SK-N-SH (cell line): ENCODE data around the gene KLK15. TPM values are rescaled to one million over a fixed set of nuclear protein-coding genes. Genes with fewer than 3 reads are reported as not detected.

Source experiments
- CTCF ChIA-PET: fragments of 300-600, 350-600 bp; formaldehyde crosslinking; extraction: SDS; loops from one replicate; lab custom pipeline; 2021; lab: Yijun Ruan, JAX
- POLR2A ChIA-PET: fragments of 350-600 bp; sonication (Branson Sonifier 250); formaldehyde crosslinking; extraction: SDS; loops from one replicate; lab custom pipeline; 2020; ENCODE audit warnings: antibody characterized with exemption, inconsistent platforms; lab: Yijun Ruan, JAX
- DNase-seq: peaks from one replicate; pipeline ENCODE4 v3.0.0; 2012
- H2AFZ ChIP-seq: fragments of 200-600 bp; sonication (generic); 2 replicates; pipeline ENCODE4 v1.8.1; 2016; ENCODE audit warnings: antibody characterized with exemption, mild to moderate bottlenecking, low read depth
- H3F3A ChIP-seq: fragments of 200-600 bp; sonication (generic); replicated peaks from 2 replicates; pipeline ENCODE3; 2016; ENCODE audit warnings: antibody characterized with exemption, mild to moderate bottlenecking; ENCODE audit not compliant: insufficient read depth
- H3K27ac ChIP-seq, 2 experiments: fragments of 200-500 bp in 1 of 2; fragments of 200-600 bp in 1 of 2; sonication (Bioruptor generic) in 1 of 2; sonication (generic), shearing (Covaris generic) in 1 of 2; 2 replicates each; pipeline versions ENCODE4 v1.5.1 to v1.6.1; 2014 to 2016; ENCODE audit warnings: low read depth in 2 of 2, inconsistent platforms in 1 of 2, low read length in 1 of 2, mild to moderate bottlenecking in 1 of 2, mixed read lengths in 1 of 2
- H3K27me3 ChIP-seq: fragments of 200-600 bp; sonication (generic), shearing (Covaris generic); 2 replicates; pipeline ENCODE4 v1.6.1; 2016; ENCODE audit warnings: mixed run types; ENCODE audit not compliant: insufficient read depth
- H3K36me3 ChIP-seq, 2 experiments: fragments of 200-500 bp in 1 of 2; fragments of 200-600 bp in 1 of 2; sonication (Bioruptor generic) in 1 of 2; sonication (generic) in 1 of 2; replicated peaks in 1 of 2; 2 replicates each; pipeline versions ENCODE3 to v1.5.1; 2014 to 2016; ENCODE audit warnings: low read length in 1 of 2, mild to moderate bottlenecking in 1 of 2; ENCODE audit not compliant: insufficient read depth in 2 of 2, control insufficient read depth in 1 of 2
- H3K4me1 ChIP-seq, 2 experiments: fragments of 200-500 bp in 1 of 2; fragments of 200-600 bp in 1 of 2; sonication (Bioruptor generic) in 1 of 2; sonication (generic), shearing (Covaris generic) in 1 of 2; 2 replicates each; pipeline versions ENCODE4 v1.5.1 to v1.6.1; 2014 to 2016; ENCODE audit warnings: low read depth in 1 of 2, low read length in 1 of 2, mixed run types in 1 of 2; ENCODE audit not compliant: insufficient read depth in 2 of 2, control insufficient read depth in 1 of 2
- H3K4me2 ChIP-seq: fragments of 200-600 bp; sonication (generic), shearing (Covaris generic); 2 replicates; pipeline ENCODE4 v1.6.1; 2017; ENCODE audit warnings: mixed run types
- H3K4me3 ChIP-seq, 2 experiments: fragments of 200-500 bp in 1 of 2; fragments of 200-600 bp in 1 of 2; sonication (Bioruptor generic) in 1 of 2; sonication (generic), shearing (Covaris generic) in 1 of 2; 2 replicates each; pipeline versions ENCODE4 v1.5.1 to v1.8.1; 2014 to 2016; ENCODE audit warnings: low read depth in 2 of 2, inconsistent platforms in 1 of 2, low read length in 1 of 2, mild to moderate bottlenecking in 1 of 2, mixed read lengths in 1 of 2, moderate library complexity in 1 of 2
- H3K79me2 ChIP-seq: fragments of 200-600 bp; sonication (generic); 2 replicates; pipeline ENCODE4 v1.8.1; 2017; ENCODE audit warnings: mild to moderate bottlenecking; ENCODE audit not compliant: insufficient read depth
- H3K9ac ChIP-seq: fragments of 200-600 bp; sonication (generic); 2 replicates; pipeline ENCODE4 v1.6.1; 2017; ENCODE audit warnings: mixed run types
- H3K9me2 ChIP-seq: fragments of 200-600 bp; sonication (generic); 2 replicates; pipeline ENCODE4 v1.6.1; 2017; ENCODE audit warnings: mixed run types
- H3K9me3 ChIP-seq: fragments of 200-600 bp; sonication (generic); 2 replicates; pipeline ENCODE4 v1.6.1; 2017; ENCODE audit warnings: mixed run types, mild to moderate bottlenecking, moderate library complexity
- H4K20me1 ChIP-seq: fragments of 200-600 bp; sonication (generic); 2 replicates; pipeline ENCODE4 v1.6.1; 2017; ENCODE audit warnings: mild to moderate bottlenecking, mixed run types; ENCODE audit not compliant: insufficient read depth
- CTCF ChIP-seq: fragments of 200-600 bp; sonication (generic); IDR thresholded peaks from 2 replicates; pipeline ENCODE4 v1.6.1; 2017; ENCODE audit warnings: antibody characterized with exemption, mild to moderate bottlenecking, moderate library complexity
- EP300 ChIP-seq, 2 experiments: IDR thresholded peaks; 2 replicates each; pipeline versions ENCODE4 v1.4.0 to v1.6.1; 2012; ENCODE audit warnings: borderline replicate concordance in 1 of 2, low read depth in 1 of 2, low read length in 1 of 2
- EZH2phosphoT487 ChIP-seq: fragments of 200-600 bp; sonication (generic); IDR thresholded peaks from 2 replicates; pipeline ENCODE4 v1.6.1; 2017; ENCODE audit warnings: low read depth, mixed run types, mild to moderate bottlenecking, antibody characterized with exemption, moderate library complexity, borderline replicate concordance
- FOSL2 ChIP-seq: IDR thresholded peaks from 2 replicates; pipeline ENCODE4 v1.4.0; 2012; ENCODE audit warnings: low read depth, mild to moderate bottlenecking, moderate library complexity, borderline replicate concordance
- FOXJ3 ChIP-seq: sonication (generic); formaldehyde crosslinking; IDR thresholded peaks from 2 replicates; pipeline ENCODE4 v1.5.1; 2020; ENCODE audit warnings: mild to moderate bottlenecking, missing genetic modification reagents
- FOXM1 ChIP-seq: IDR thresholded peaks from 2 replicates; pipeline ENCODE4 v1.4.0; 2012; ENCODE audit warnings: low read depth, mild to moderate bottlenecking
- GATA2 ChIP-seq: sonication (generic); formaldehyde crosslinking; IDR thresholded peaks from 2 replicates; pipeline ENCODE4 v1.5.0; 2020; ENCODE audit warnings: mild to moderate bottlenecking, missing genetic modification reagents
- JUND ChIP-seq: IDR thresholded peaks from 2 replicates; pipeline ENCODE4 v1.4.0; 2012
- MEF2A ChIP-seq: IDR thresholded peaks from 2 replicates; pipeline ENCODE4 v1.4.0; 2012; ENCODE audit warnings: low read depth, borderline replicate concordance
- NFIC ChIP-seq: IDR thresholded peaks from 2 replicates; pipeline ENCODE4 v1.4.0; 2012; ENCODE audit warnings: borderline replicate concordance
- POLR2AphosphoS5 ChIP-seq: IDR thresholded peaks from 2 replicates; pipeline ENCODE4 v1.6.1; 2012; ENCODE audit warnings: low read depth, low read length
- RAD21 ChIP-seq: IDR thresholded peaks from 2 replicates; pipeline ENCODE4 v1.6.1; 2012; ENCODE audit warnings: mild to moderate bottlenecking, low read length
- SIN3A ChIP-seq: IDR thresholded peaks from 2 replicates; pipeline ENCODE4 v1.6.1; 2012; ENCODE audit warnings: low read depth, mild to moderate bottlenecking, low read length, moderate library complexity, borderline replicate concordance
- TEAD4 ChIP-seq: IDR thresholded peaks from 2 replicates; pipeline ENCODE4 v1.4.0; 2012; ENCODE audit warnings: mild to moderate bottlenecking, borderline replicate concordance; ENCODE audit not compliant: insufficient read depth
- USF1 ChIP-seq: IDR thresholded peaks from 2 replicates; pipeline ENCODE4 v1.4.0; 2012; ENCODE audit warnings: low read depth, borderline replicate concordance
- USF2 ChIP-seq: fragments of 150-350 bp; IDR thresholded peaks from 2 replicates; pipeline ENCODE4 v1.6.1; 2017; ENCODE audit warnings: antibody characterized with exemption, low read length, low read depth, borderline replicate concordance
- WGBS: methylation state at CpG from one replicate; pipeline ENCODE4 v1.1.6; 2017; ENCODE audit warnings: low lambda C conversion rate; 5-methylcytosine and 5-hydroxymethylcytosine counted together
- polyA plus RNA-seq, 3 experiments: library from polyadenylated mRNA; depleted of rRNA; stranded (reverse); fragments of >200 nt; gene quantifications; 2 replicates each; pipeline ENCODE4 v1.2.3, GENCODE V29; 2012

Gene KLK15
- polyA plus RNA-seq, 1 of the 3 experiments (the other 2 are of a cell fraction): not detected

- TF ChIP-seq FOXJ3 (CRISPR knock-in tag) (no peak), TEAD4 (no peak), USF1 (no peak), SIN3A (no peak), FOXM1 (no peak), EP300 (IDR thresholded peaks at IDR 0.05; ENCODE audit: borderline replicate concordance in 1 of 2, low read depth in 1 of 2, low read length in 1 of 2) (no peak), FOSL2 (no peak), EZH2phosphoT487 (no peak), POLR2AphosphoS5 (no peak)
- Histone ChIP-seq H3K9me3 (no peaks in the 10 kb centered on the region), H3K79me2 (no peaks in the 10 kb centered on the region), H3K4me3 (no peak overlapping the region), H3K27ac (no peak overlapping the region), H3K36me3 (no peaks in the 10 kb centered on the region), H2AFZ (no peak overlapping the region), H3K9ac (no peak overlapping the region), H3K4me2 (no peak overlapping the region), H3F3A (no peaks in the 10 kb centered on the region), H3K9me2 (no peaks in the 10 kb centered on the region), H3K4me1 (no peaks in the 10 kb centered on the region), H4K20me1 (no peaks in the 10 kb centered on the region), H3K27me3 (peaks cover 25% of the 10 kb centered on the region; the same call in 1 of the 2 replicates)
- ChIA-PET CTCF (interaction anchor here (0.5 kb wide), 1 partner anchor 275 kb away, joined by 3 read pairs; no protein-coding TSS in a partner anchor), POLR2A (no interaction called here)
- DNase-seq: no peak
- 27% methylated on average over 2 of the region's 2 CpGs for WGBS
Measured at GRCh38 chr19:50843205-50843604, 9.8 kb upstream of the KLK15 start.

- H4K20me1 ChIP-seq: no peaks in the 10 kb centered on the region
- no peak overlapping the region for H3K27ac ChIP-seq
- no peaks in the 10 kb centered on the region for H3K4me1 ChIP-seq
- WGBS: 12% methylated on average over 6 of the region's 6 CpGs
- no peaks in the 10 kb centered on the region for H3K36me3 ChIP-seq
- no peaks in the 10 kb centered on the region for H3K79me2 ChIP-seq
- no peak overlapping the region for H2AFZ ChIP-seq
- no peak for DNase-seq
- POLR2A ChIA-PET: no interaction called here
- H3K9me3 ChIP-seq: no peaks in the 10 kb centered on the region
- H3K4me3 ChIP-seq: no peak overlapping the region
- peaks cover 21% of the 10 kb centered on the region; the same call in 1 of the 2 replicates for H3K27me3 ChIP-seq
- no peak overlapping the region for H3K4me2 ChIP-seq
- CTCF ChIA-PET: no interaction called here
- no peak for TF ChIP-seq EZH2phosphoT487
- TF ChIP-seq USF2: no peak
- no peak for TF ChIP-seq NFIC
- no peak for TF ChIP-seq CTCF
- no peak for TF ChIP-seq MEF2A
- TF ChIP-seq EP300 (IDR thresholded peaks at IDR 0.05; ENCODE audit: borderline replicate concordance in 1 of 2, low read depth in 1 of 2, low read length in 1 of 2): no peak
- no peak for TF ChIP-seq RAD21
- TF ChIP-seq GATA2 (CRISPR knock-in tag): no peak
- no peak for TF ChIP-seq JUND
- H3K9ac ChIP-seq: no peak overlapping the region
- no peaks in the 10 kb centered on the region for H3K9me2 ChIP-seq
- H3F3A ChIP-seq: no peaks in the 10 kb centered on the region
Measured at GRCh38 chr19:50842130-50842529, 8.8 kb upstream of the KLK15 start.
